ENCODE data around the gene PIK3R6. TPM values are rescaled to one million over a fixed set of nuclear protein-coding genes. Genes with fewer than 3 reads are reported as not detected.
"Not testable (repeated sequence)": the region's sequence is repeated elsewhere in the genome, so short reads cannot be mapped to it uniquely, and the experiment has no call there.

Gene PIK3R6
- total RNA-seq, 4 donors from 2014 or later: 0.59 to 4.8 (median 1.7) TPM

DNA sequence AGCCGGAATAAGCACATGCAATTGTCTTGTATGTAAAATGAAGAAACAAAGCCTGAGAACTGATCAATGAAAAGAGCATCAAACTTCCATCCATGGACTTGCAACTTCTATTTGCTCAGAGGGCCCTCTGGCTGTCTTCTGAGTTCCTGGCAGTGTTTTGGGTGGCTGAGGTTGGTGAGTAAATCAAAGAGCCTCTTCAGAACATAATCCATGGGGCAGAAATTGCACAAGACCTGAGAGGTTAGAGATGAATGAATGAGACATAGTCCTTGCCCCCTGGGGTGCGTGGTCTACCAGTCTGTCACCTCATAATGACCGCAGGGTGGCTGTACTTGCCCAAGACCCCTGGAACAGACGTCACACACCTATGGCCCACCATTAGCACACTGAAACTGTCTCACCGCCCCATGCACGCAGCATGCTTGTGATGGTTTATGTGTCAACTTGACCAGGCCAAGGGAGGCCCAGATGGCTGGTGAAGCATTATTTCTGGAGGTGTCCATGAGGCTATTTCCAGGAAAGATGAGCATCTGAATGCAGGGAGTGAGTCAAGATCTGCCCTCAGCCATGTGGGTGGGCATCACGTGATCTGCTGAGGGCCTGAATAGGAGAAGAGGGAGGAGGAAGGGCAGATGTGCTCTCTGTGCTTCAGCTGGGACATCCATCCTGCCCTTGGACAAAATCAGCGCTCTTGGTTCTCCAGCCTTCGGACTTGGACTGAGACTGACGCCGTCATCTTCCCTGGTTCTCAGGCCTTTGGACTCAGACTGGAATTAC is 8.3 kb downstream of the PIK3R6 start:
- Histone ChIP-seq H3K4me1 (peaks cover 0 to 35% (median 20%) of the 10 kb centered on the region in 4 donors), H3K36me3 (no peaks in the 10 kb centered on the region), H3K27me3 (no peaks in the 10 kb centered on the region), H3K4me3 (no peak overlapping the region), H3K27ac (peak overlapping the region in 2 of 4 donors; percentile 33 to 62), H3K9me3 (peaks cover 0 to 7% (median 0%) of the 10 kb centered on the region in 4 donors)
- 68 to 71% methylated on average over 10 to 11 of the region's 11 CpGs for WGBS, 2 donors
- TF ChIP-seq EP300 (IDR thresholded peaks at IDR 0.05): peak in 1 of 2 donors; percentile 37
- TF ChIP-seq, protein P1, sequence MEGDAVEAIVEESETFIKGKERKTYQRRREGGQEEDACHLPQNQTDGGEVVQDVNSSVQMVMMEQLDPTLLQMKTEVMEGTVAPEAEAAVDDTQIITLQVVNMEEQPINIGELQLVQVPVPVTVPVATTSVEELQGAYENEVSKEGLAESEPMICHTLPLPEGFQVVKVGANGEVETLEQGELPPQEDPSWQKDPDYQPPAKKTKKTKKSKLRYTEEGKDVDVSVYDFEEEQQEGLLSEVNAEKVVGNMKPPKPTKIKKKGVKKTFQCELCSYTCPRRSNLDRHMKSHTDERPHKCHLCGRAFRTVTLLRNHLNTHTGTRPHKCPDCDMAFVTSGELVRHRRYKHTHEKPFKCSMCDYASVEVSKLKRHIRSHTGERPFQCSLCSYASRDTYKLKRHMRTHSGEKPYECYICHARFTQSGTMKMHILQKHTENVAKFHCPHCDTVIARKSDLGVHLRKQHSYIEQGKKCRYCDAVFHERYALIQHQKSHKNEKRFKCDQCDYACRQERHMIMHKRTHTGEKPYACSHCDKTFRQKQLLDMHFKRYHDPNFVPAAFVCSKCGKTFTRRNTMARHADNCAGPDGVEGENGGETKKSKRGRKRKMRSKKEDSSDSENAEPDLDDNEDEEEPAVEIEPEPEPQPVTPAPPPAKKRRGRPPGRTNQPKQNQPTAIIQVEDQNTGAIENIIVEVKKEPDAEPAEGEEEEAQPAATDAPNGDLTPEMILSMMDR (IDR thresholded peaks at IDR 0.05): no peak
- no peak for TF ChIP-seq POLR2A (IDR thresholded peaks at IDR 0.05)
- DNase-seq (ENCODE audit: low spot score in 2 of 2): peak; percentile 23 to 31

DNA sequence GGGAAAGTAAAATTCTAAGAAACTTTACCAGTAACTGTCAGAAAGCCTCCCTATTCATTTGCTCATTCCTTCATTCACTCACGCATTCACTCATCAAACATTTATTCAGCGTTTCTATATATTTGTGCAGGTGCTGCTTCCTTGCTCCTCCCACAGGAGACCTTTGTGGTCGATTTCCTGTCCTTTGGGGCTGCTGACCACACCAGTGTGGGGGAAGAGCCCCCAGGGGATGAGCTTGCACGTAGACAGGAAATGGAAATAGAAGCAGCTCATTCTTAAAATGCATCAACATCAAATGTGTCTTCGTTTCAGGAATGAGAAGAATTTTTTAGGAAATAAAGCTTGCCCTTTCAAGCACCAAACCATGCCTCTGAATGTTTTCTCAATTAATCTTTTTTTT is 9.6 kb downstream of the PIK3R6 start:
- no peak for DNase-seq (ENCODE audit: low spot score in 2 of 2)
- H3K27me3 ChIP-seq: no peaks in the 10 kb centered on the region
- H3K27ac ChIP-seq: peak overlapping the region in 1 of 4 donors; percentile 67
- WGBS, 2 donors: 4 to 5% methylated on average over 5 of the region's 5 CpGs
- no peaks in the 10 kb centered on the region for H3K9me3 ChIP-seq
- H3K4me1 ChIP-seq: peaks cover 0 to 35% (median 20%) of the 10 kb centered on the region in 4 donors
- no peaks in the 10 kb centered on the region for H3K36me3 ChIP-seq
- no peak overlapping the region for H3K4me3 ChIP-seq
- TF ChIP-seq, protein P1 (IDR thresholded peaks at IDR 0.05): no peak
- peak in 1 of 2 donors; percentile 8 for TF ChIP-seq EP300 (IDR thresholded peaks at IDR 0.05)
- no peak for TF ChIP-seq POLR2A (IDR thresholded peaks at IDR 0.05)

GRCh38 chr17:8856869-8857575 is 10.5 kb downstream of the PIK3R6 start:
- TF ChIP-seq EP300 (IDR thresholded peaks at IDR 0.05): no peak
- TF ChIP-seq, protein P1 (IDR thresholded peaks at IDR 0.05): no peak
- no peak for TF ChIP-seq POLR2A (IDR thresholded peaks at IDR 0.05)
- Histone ChIP-seq H3K9me3 (no peaks in the 10 kb centered on the region), H3K36me3 (no peaks in the 10 kb centered on the region), H3K27ac (no peak overlapping the region), H3K27me3 (no peaks in the 10 kb centered on the region), H3K4me3 (no peak overlapping the region), H3K4me1 (peaks cover 0 to 35% (median 20%) of the 10 kb centered on the region in 4 donors)
- WGBS, 2 donors: 31 to 35% methylated on average over 14 of the region's 14 CpGs
- no peak for DNase-seq (ENCODE audit: low spot score in 2 of 2)

- peaks cover 0 to 35% (median 20%) of the 10 kb centered on the region in 4 donors for H3K4me1 ChIP-seq
- H3K36me3 ChIP-seq; H3K9me3 ChIP-seq; H3K27me3 ChIP-seq; H3K4me3 ChIP-seq; H3K27ac ChIP-seq; DNase-seq (ENCODE audit: low spot score in 2 of 2): not testable (repeated sequence)
- 90% methylated on average over 6 of the region's 6 CpGs for WGBS, 2 donors
These were observed 11.3 kb downstream of the PIK3R6 start for GRCh38 chr17:8856205-8856603.

DNA sequence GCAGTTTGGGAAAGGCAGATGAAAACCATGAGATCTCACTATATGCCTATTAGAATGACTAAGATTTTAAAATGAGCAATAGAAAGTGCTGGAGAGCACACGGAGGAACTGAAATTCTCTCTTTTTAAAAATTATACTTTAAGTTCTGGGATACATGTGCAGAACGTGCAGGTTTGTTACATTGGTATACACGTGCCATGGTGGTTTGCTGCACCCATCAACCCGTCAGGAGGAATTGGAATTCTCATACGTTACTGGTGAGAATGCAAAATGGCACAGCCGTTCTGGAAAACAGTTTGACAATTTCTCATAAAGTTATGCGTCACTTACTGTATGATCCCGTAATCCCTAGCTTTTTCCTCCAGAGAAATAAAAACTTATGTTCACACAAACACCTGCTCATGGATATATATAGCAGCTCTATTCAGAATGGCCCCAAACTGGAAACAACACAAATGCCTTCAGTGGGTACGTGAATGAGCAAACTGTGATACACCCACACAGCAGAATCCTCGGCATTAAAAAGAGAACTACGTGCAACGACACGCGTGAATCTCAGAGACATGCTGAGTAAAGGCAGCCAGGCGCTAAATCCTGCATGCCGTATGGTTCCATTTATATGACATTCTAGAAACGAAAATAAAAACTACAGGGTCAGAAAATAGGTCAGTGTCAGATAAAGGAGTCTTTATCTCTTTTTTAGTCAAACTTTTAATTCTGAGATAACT is 11.8 kb downstream of the PIK3R6 start:
- DNase-seq (ENCODE audit: low spot score in 2 of 2): no peak
- Histone ChIP-seq H3K27ac (no peak overlapping the region), H3K4me3 (no peak overlapping the region), H3K36me3 (no peaks in the 10 kb centered on the region), H3K9me3 (no peaks in the 10 kb centered on the region), H3K27me3 (no peaks in the 10 kb centered on the region), H3K4me1 (peaks cover 0 to 35% (median 20%) of the 10 kb centered on the region in 4 donors)
- TF ChIP-seq EP300 (IDR thresholded peaks at IDR 0.05) (no peak), POLR2A (IDR thresholded peaks at IDR 0.05) (no peak)
- TF ChIP-seq, protein P1 (IDR thresholded peaks at IDR 0.05): no peak
- WGBS, 2 donors: 50 to 52% methylated on average over 17 of the region's 17 CpGs
